ENCODE data around the gene FBXO33. TPM values are rescaled to one million over a fixed set of nuclear protein-coding genes. Genes with fewer than 3 reads are reported as not detected.

Gene FBXO33
- total RNA-seq, 2 donors from 2014 or later: 47.8 to 59.1 TPM

- no peaks in the 10 kb centered on the region for H3K27me3 Mint-ChIP-seq
- H3K4me1 Mint-ChIP-seq: peaks cover 12% of the 10 kb centered on the region
- H3K9me3 ChIP-seq (ENCODE audit: control insufficient read depth, low read length, poor library complexity, severe bottlenecking): no peaks in the 10 kb centered on the region
- H3K36me3 Mint-ChIP-seq (ENCODE audit: low read depth): peaks cover 6% of the 10 kb centered on the region
- no peak overlapping the region for H3K27ac Mint-ChIP-seq
- H3K4me3 Mint-ChIP-seq: no peak overlapping the region
- DNase-seq: no peak
- no peak for ATAC-seq
These were observed 80.5 kb downstream of the FBXO33 start for GRCh38 chr14:39351708-39352107.

- Mint-ChIP-seq H3K4me3 (no peak overlapping the region), H3K4me1 (peaks cover 7% of the 10 kb centered on the region), H3K36me3 (ENCODE audit: low read depth) (peaks cover 6% of the 10 kb centered on the region), H3K27ac (no peak overlapping the region), H3K27me3 (no peaks in the 10 kb centered on the region)
- ATAC-seq (no peak), DNase-seq (no peak)
- H3K9me3 ChIP-seq (ENCODE audit: control insufficient read depth, low read length, poor library complexity, severe bottlenecking): no peaks in the 10 kb centered on the region
These were observed 81.4 kb downstream of the FBXO33 start for GRCh38 chr14:39350866-39351265.

Other genes with a start within 250 kb of the FBXO33 start
- 10 to 100 TPM; 22.2 to 23.4 TPM for gene MIA2, start 198.5 kb downstream of the FBXO33 start, total RNA-seq